ENCODE measurements around the gene TM6SF1.
"Not testable (repeated sequence)": the region's sequence is repeated elsewhere in the genome, so short reads cannot be mapped to it uniquely, and the experiment has no call there.

The TM6SF1 gene

DNA sequence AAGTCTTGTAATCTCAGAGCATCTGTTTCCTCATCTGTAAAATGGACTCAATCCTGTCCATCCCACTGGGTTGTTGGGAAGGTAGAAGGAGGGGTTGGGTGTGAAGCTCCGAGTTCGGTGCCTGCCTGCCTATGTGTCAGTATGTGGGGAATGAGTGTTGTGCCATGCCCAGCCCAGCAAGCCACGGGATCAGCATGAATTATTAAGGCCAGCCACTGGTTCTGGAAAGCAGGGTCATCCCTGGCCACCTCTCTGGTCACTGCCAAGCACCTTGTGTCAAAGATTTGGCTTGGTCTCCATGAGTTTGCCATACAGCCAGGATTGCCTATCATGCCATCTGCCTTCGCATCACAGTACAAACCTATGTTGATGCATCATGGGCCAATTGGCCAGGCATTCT is 11.5 kb downstream of the TM6SF1 start:
- no peak for DNase-seq

DNA sequence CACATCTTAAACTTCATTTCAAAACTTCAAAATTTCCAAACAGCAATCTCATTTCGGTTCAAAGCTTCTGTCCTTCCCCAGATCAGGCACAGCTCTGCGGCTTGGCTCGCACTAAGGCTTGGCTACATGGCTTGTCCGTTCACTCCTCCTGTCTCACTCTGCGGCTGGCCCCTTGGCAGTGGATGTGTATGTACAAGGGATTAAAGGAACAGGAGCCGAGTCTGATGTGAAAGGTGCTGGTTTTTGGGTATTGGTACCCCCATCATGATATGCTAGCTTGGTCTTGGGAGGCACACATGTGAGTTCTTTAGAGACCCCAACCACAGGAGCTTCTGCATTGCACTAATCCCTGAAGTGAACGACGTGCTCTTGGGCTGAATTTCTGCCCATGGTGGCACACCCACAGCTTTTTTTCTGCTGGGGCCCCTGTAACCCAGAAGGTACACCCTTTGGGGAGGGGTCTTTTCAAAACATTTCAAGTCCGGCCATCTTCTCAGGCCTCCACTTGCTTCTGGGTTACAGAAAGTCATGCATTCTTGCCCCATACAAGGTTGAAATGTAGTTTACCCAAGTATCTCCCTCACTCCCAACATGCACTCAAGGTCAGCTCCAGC is 12.6 kb downstream of the TM6SF1 start:
- DNase-seq: no peak

DNA sequence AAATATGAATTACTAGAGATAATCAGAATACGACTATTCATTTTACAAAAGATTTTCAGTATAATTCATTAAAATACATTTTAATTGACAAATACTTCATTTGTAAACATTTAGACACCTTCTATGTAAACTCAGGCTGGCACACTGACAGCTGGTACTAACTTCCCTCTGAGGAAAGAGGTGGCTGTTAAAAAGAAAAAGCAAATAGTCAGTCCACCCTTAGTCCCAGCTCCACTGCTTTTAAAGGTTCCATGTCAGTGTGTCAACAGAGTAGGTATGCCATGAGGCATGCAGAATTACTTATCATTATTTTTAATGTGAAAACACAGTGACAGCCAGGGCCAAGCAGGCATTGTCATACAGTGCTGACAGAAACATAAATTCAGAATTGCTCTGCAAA is 16.1 kb downstream of the TM6SF1 start:
- DNase-seq: no peak

DNA sequence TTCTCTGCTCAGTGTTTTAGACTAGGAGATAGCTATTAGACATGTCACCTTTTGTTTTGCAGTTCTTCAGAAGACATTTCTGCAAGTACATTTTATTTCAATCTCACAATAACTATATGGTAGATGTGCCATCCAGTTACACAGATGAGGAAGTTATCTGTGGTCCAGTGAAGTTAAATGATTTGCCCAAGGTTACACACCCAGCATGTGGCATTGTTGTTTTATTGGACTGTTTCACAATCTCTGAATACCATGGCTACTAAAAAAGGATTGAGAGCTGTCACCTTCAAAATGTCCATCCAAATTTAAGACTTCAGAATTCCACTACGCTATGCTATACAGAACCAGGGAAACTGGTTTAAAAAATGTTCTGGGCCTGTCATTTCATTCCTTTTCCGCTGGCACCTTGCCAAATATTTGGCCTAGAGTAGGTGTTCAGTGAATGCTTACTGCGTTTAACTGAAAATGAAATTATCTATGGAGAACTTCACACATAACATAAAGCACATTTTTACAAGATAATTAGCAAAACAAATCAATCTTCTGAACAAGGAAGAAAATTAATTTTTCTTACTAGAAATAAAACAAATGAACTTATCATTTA is 20.2 kb downstream of the TM6SF1 start:
- no peak for DNase-seq

DNA sequence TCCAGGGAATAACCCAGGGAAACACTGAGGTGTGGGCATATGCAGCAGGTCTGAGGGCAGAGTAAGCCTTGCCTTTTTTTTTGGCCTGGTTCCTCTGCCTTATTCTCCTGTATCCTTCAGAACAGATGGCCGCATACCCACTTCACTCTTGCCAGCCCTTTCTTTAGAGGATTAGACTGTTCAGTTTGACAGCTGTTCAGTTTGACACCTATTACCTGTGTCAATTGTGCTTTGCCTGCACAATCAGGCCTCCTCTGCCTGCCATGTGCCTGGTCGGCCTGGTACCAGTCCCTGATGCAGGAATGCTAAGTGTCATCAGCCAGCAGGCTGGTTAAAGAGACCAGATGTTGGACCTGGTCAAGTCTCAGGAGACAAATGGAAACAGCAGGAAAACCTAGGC is 22.3 kb downstream of the TM6SF1 start:
- DNase-seq: no peak

DNA sequence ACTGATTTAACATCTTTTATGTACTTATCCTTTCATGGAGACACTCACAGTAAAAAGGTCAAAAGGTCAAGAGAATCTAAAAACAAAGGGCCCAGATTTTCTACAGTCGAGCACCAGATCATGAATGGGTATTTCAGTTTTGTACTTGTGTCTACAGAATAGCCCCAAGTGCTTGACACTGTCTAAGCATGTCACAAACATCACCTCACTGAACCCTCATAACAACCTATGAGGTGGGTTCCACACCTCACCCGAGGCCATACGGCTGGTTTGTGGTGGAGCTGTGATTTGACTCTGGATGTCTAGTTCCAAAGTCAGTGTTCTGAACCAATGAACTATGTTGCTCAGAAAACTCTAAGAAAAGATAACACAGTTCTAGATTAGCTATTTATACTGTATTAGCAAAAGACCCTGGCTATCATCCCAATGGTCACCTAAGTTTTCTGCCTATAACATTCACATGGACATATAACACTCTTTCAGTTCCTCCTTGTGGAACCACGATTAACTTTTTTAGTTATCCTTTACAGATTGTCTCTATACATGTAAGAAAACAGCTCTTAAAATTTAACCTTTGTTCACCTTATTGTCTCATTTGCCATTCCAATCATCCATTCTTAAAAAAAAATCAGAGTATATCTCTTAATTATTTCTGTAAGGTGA is 25.5 kb downstream of the TM6SF1 start:
- DNase-seq: no peak

DNA sequence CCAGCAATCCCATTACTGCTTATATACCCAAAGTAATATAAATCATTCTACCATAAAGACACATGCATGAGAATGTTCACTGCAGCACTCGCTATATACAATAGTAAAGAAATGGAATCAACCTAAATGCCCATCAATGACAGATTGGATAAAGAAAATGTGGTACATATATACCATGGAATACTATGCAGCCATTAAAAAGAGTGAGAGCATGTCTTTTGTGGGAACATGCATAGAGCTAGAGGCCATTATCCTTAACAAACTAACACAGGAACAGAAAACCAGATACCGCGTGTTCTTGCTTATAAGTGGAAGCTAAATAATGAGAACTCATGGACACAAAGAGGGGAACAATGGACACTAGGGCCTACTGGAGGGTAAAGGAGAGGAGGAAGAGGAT is 34.7 kb downstream of the TM6SF1 start:
- not testable (repeated sequence) for DNase-seq

DNA sequence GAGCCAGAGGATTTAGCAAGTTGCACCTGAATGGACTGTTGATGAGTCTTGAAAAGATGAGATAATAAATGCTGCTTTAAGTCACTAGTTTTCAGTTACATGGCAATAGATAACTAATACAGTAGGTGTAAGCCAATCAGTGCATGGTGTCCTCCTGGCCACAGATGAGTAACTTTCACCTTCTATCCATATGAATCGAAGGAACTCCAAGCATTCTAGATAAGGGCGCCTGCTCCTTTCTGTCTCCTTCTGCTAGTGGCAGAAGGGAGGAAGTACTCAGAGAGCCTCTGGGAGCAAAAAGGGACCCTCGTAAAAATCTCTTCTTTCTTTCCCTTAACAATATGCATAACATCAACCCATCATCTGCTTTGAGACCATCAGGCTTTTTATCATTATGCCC is 37.3 kb downstream of the TM6SF1 start:
- DNase-seq: no peak

DNA sequence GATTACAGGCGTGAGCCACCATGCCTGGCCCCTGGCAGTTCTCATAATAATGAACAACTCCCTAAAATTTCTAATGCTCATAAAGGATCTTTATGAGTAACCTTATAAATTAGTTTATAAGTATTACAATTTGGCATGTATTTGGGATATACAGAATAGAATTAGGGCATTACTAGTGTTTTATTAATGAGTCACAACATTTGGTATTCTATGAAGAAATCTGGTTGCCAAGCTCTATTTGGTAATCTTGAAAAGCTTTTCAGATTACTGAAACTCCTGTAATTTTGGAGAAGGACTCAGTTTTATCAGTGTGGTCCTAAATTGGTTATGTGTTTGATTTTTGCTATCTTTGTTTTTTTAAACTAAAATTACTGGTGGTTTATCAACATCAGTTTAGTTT is 45.8 kb downstream of the TM6SF1 start:
- no peak for DNase-seq

DNA sequence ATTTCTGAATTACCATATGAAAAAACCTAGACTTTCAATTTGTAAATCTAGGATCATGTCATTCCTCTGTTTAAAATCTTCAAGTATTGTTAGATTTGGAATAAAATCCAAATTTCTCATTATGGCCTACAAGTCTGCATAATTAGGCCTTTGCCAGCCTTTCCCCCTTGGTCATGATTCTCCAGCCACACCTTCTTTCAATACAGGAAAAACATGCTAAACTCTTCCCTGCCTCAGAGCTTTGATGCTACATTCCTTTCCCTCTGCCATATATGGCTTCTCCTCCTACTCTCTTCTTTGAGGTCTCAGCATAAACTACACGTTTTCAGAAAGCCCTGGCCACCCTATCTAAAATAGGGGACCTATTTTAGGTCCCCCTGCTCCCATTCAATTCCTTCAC is 48.5 kb downstream of the TM6SF1 start:
- DNase-seq: no peak

DNA sequence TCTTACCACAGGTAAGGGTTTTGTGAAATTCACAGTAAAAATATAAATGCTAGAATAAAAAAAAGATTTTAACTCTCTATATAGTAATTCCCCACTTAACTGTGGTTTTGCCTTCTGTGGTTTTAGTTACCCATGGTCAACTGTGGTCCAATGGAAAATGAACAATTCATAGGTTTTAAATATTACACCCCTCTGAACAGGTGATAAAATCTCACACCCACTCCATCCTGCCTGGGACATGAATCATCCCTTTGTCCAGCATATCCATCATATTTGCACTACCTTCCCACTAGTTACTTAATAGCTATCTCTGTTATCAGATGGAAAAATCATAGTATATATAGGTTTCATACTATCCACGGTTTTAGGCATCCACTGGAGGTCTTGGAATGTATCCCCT is 50.9 kb downstream of the TM6SF1 start:
- no peak for DNase-seq

DNA sequence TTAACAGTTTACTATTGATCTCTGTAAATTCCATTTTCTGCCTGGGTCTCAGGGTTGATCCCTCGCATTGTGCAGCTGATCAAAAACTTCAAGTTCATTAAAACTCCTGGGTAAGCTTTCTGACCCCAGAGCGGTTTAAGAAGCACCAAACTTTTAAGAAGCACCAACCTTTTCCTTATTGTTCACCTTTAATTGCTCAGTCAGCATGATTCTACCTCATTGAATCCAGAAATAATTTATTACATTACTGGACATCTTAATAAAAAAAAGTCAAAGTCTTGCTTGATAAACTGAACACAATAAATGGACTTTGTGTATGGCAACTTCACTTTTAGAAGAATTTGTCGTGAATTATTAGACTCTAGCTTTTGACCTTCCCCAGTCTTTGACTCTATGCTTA is 53.3 kb downstream of the TM6SF1 start:
- DNase-seq: no peak

DNA sequence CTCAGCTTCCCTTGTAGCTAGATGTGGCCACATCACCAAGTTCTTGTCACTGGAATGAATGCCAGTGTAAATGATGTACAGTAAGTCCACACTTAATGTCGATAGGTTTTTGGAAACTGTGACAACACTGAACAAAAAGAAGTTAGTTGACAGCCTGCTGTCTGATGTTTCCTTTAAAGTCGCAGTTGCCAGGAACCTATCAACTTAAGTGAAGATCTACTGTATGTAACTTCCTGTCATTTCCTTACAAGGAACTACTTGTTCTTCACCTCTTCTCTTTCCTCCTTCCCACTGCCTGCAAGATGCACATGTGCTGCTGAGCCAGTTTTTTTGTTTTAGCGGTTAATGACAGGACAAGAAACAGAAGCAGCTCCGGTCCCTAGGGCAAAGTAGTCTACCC is 55.6 kb downstream of the TM6SF1 start:
- DNase-seq: no peak

DNA sequence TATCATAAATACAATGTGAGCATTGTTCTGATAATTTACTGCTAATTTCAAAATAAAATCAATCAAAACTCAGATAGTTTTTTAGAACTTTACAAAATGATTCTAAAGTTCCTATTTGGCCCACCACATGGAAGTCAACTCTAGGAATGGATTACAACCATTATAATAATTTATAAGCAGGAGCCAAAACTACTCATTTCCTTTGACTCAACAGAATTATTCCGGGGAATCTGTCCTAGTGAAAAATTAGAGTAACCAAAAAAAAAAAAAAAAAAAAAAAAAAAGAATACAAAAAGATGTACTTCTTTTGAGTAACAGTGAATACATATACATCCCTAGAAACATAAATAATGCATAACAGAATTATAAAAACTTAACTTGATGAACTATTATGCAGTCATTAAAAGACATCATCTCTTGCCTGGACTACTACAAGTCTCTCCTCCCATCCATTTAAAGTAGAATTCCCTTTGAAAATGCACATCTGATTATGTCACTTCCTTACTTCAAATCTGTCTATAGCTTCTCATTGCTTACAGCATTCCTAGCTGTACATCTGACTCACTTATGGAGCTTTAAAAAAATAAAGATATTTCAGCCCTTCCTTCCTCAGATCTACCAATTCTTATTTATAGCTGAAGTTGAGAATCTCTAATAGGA is 56.8 kb downstream of the TM6SF1 start:
- DNase-seq: no peak

DNA sequence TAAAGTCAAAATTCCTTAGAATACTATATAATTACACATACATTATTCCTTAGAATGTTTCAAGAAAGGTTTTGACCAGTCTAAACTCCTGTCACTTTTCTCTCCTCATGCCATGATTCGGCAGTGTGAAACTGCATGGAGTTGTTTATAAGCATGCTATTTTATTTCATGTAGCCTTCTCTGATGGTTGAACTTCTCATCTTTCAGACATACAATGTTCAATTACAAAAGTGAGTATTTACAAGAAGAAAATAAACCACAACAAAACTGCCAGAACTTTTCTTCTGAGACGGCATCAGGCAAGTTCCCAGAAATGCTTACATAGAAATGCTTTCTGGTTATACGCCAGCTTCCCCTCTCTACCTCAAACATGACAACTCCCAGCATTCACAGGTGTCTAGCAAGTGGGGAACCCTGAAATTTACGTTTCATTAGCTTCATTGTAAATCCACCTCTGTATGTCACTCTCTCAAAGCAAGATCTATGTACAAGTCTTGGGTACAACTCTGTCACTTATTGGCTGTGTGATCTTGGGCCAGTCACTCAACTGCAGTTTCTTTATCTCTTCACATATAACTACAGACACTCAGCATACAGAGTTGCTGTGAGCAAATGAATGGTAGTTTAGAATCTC is 57.4 kb downstream of the TM6SF1 start:
- DNase-seq: peak; percentile 49

DNA sequence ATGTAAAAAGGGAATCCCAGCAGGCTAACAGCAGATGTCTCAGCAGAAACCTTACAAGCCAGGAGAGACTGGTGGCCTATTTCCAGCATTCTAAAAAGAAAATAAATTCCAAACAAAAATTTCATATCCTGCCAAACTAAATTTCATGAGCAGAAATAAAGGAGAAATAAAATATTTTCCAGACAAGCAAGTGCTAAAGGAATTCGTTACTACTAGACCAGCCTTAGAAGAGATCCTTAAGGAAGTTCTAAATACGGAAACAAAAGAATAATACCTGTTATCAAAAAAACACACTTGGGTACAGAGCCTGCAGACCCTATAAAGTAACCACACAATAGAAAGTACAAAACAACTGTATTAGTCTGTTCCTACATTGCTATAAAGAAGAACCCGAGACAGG is 58.8 kb downstream of the TM6SF1 start:
- DNase-seq: no peak

DNA sequence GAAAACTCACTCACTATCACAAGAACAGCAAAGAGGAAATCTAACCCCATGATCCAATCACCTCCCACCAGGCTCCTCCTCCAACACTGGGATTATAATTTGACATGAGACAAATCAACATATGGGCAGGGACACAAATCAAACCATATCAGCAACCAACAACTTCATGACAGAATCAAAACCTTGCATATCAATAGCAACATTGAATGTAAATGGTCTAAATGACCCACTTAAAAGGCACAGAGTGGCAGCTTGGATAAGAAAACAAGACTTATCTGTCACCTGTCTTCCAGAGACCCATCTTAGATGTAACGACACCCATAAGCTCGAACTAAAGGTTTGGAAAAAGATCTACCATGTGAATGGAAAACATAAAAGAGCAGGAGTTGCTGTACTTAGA is 59.4 kb downstream of the TM6SF1 start:
- DNase-seq: peak; percentile 47

DNA sequence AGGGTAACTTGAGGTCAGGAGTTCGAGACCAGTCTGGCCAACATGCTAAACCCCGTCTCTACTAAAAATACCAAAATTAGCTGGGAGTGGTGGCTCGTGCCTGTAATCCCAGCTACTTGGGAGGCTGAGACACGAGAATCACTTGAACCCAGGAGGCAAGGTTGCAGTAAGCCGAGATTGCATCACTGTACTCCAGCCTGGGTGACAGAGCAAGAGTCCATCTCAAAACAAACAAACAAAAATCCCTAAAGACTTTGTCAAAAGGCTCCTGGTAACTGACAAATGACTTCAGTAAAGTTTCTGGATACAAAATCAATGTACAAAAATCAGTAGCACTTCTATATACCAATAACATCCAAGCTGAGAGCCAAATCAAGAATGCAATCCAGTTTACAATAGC is 62.1 kb downstream of the TM6SF1 start:
- not testable (repeated sequence) for DNase-seq

DNA sequence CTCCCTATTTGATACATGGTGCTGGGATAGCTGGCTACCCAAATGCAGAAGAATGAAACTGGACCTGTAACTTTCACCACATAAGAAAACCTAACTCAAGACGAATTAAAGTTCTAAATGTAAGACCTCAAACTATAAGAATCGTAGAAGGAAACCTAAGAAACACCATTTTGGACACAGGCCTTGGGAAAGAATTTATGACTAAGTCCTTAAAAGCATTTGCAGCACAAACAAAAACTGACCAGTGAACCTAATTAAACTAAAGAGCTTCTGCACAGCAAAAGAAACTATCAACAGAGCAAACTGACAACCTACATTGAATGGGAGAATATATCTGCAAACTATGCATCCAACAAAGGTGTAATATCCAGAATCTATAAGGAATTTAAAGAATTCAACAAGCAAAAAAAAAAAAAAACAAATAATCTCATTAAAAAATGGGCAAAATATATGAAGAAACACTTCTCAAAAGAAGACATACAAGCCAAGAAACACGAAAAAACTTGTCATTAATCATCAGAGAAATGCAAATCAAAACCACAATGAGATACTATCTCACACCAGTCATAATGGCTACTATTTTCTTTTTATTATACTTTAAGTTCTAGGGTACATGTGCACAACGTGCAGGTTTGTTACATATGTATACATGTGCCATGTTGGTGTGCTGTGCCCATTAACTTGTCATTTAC is 63.2 kb downstream of the TM6SF1 start:
- DNase-seq: no peak

DNA sequence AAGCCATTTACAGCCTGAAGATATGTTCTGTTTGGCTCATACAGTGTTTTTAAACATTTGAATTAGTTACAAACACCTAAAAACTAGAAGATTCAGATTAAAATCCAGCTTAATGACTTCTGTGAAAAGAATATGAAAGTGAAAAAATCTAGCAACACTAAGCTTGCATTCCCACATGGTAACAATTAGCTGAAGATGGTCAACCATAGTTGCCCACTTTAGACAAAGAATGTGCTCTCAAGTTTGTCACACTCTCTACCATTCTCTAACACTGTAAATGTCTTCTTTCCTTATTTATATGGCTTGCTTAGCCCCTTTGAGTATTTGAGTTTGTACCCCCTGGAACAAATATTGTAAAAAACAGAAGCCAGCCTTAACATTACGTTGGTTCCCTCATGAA is 67.4 kb downstream of the TM6SF1 start:
- no peak for DNase-seq

DNA sequence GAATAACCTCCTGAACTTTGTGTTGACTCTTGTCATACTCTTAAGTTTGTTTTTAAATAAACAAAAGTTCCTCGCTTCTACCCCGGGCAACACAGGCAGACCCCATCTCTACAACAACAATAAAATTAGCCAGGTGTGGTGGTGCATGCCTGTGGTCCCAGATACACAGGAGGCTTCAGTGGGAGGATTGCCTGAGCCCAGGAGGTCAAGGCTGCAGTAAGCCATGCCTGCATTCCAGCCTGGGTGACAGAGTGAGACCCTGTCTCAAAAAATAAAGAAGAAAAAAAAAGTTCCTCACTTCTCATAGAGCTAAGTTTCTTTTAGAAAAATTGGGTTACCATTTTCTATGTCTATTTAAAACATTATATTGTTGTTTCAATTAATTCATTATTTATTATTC is 70.9 kb downstream of the TM6SF1 start:
- DNase-seq: no peak

DNA sequence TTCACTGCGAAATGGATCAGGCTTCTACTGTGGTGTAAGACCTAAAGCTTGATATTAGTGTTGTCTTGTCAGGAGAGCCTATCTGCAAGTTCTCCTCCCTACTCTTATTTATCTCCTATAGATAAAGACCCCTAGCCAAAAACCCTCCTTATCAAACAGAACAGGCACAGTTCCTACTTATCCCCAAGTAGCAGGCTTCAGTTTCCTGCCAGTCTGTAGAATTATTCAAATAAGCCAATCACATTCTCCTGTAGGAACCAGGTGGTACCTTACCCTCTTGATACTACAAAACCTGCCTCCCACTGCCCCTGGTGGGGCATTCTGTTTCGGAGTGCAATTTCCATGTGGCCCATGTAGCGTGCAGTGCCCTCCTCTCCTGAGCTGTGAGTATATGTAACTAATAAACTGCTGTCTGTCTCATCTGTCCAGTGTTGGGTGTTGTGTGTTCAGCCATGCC is 71.5 kb downstream of the TM6SF1 start:
- DNase-seq: peak; percentile 88

DNA sequence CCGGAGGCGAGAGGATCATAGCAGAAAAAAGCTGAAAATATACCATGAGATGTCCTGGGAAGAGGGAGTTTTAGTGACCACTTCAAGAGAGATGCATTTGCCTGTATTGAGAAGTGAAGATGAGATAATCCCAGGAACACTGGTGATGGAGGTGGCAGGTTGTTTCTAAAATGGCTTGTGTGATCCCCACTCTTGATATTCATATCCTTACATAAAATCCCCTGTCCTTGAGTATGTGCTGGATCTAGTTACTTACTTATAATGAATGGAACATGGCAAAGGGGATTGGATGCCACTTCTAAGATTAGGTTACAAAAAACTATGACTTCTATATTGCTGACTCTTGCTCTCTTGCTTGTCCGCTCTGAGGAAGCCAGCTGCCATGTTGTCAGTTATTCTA is 78.1 kb downstream of the TM6SF1 start:
- DNase-seq: no peak
